ENCODE results near the gene ASB6. TPM values are rescaled to one million over a fixed set of nuclear protein-coding genes. Genes with fewer than 3 reads are reported as not detected.

The ASB6 gene, protein sequence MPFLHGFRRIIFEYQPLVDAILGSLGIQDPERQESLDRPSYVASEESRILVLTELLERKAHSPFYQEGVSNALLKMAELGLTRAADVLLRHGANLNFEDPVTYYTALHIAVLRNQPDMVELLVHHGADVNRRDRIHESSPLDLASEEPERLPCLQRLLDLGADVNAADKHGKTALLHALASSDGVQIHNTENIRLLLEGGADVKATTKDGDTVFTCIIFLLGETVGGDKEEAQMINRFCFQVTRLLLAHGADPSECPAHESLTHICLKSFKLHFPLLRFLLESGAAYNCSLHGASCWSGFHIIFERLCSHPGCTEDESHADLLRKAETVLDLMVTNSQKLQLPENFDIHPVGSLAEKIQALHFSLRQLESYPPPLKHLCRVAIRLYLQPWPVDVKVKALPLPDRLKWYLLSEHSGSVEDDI
- 6.6 TPM for total RNA-seq

DNA sequence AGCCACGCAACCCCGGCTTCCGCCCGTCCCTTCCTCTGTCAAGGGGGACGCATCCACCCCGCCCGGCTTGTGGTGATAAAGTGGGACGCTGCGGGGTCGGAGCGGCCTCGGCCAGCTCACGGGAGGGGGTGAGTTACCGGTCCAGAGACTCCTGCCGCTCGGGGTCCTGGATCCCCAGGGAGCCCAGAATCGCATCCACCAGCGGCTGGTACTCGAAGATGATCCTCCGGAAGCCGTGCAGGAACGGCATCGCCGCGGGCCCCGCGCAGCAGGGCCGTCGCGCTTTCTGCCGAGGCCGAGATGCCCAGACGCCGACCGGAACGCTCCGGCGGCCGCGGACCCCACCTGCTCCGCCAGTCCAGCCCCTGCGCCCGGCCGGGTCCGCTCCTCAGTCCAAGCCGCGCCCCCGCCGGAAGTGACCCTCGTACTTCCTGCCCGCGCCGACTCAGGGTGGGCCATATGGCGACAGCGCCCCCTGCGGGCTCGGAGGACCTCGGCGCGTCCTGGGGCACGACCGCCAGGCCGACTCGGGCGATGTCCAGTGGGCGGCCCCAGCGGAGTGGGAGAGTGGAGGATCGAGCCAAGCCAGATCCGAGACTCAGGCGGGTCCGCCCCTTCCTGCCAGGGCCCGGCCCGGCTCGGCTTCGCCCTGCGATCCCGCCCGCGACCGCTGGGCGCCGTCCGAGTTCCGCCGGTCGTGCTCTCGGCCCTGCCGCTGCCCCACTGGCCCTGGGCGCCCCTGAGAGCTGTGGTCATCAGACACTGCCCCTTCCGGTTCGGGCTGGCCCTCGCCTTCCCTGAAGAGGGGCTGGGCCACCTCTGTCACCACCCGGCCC lies at the start of gene ASB6:
TSS of gene ASB6 (minus strand) at position 402 of the 836 bp plus-strand sequence. CDS start at position 250, 152 bp downstream.
- ATAC-seq: peak; percentile 93

GRCh38 chr9:129688285-129689043 lies 46.5 kb upstream of the ASB6 start:
- ATAC-seq: no peak
- DNase-seq (ENCODE audit: low spot score): no peak

More for the DNA sequence above, at the start of gene ASB6:
- DNase-seq (ENCODE audit: low spot score): peak; percentile 99

GRCh38 chr9:129687391-129687790 lies 45.4 kb upstream of the ASB6 start:
- DNase-seq (ENCODE audit: low spot score) (no peak), ATAC-seq (no peak)

- ATAC-seq (no peak), DNase-seq (ENCODE audit: low spot score) (no peak)
Observed at GRCh38 chr9:129686736-129687135, 44.8 kb upstream of the ASB6 start.

DNA sequence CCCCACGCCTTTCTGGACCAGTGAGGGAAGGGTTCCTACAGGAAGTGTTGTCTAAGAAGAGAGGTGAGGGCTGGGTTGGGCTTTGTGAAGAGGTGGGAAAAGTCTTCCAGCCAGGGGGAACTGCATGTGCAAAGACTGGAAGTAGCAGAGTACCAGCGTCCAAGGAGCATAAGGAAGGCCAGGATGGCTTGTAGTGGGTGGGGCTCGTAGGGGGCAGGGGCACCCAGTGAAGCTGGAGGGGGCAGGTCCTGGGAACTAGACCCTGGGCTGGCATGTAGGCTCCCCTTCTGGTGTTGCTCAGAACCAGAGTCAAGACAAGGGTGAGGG lies 43.9 kb upstream of the ASB6 start:
- ATAC-seq: no peak
- DNase-seq (ENCODE audit: low spot score): no peak

GRCh38 chr9:129685220-129685932 lies 43.4 kb upstream of the ASB6 start:
- no peak for ATAC-seq
- DNase-seq (ENCODE audit: low spot score): no peak

GRCh38 chr9:129682381-129682780 lies 40.4 kb upstream of the ASB6 start:
- ATAC-seq: no peak
- no peak for DNase-seq (ENCODE audit: low spot score)

DNA sequence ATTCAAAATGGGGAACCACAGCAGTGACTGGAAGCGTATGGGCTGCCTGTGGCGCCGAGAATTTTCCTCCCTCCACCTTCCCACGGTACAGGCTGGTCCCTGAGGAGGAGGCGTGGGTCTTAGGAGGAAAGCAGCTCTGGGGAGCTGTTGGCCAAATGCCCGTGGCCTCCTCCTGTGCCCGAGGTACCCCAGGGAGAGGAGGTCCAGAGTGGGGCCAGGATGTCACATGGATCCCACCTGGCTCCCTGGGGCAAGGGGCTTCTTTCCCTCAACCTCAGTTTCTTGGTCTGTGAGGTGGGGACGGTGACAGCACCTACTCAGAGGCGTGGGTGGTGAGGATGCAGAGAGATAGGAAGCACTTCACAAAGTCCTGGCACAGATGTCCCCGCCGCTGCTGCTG lies 40.0 kb upstream of the ASB6 start:
- ATAC-seq (no peak), DNase-seq (ENCODE audit: low spot score) (no peak)

- no peak for ATAC-seq
Observed at GRCh38 chr9:129679537-129679936, 37.6 kb upstream of the ASB6 start.

DNA sequence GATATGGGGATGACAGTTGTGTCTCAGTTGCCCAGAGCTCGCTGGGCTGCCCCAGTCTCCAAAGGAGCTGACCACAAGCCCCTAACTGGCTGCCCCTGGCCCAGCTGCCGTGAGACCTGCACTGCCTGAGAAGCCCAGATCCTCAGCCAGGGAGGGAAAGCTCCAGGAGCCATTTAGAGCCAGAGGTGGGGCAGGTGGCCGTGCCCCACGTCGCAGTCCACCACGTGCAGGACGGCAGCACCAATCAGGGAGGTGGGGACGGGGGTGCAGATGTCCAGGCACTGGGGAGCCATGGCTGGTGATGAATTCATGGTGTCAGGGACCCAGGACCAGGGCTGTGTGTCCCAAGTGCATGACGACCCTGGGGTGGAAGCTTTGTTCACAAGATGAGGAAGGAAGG lies 36.9 kb upstream of the ASB6 start:
- ATAC-seq (no peak), DNase-seq (ENCODE audit: low spot score) (no peak)

More at GRCh38 chr9:129679537-129679936, 37.6 kb upstream of the ASB6 start:
- DNase-seq (ENCODE audit: low spot score): no peak

DNA sequence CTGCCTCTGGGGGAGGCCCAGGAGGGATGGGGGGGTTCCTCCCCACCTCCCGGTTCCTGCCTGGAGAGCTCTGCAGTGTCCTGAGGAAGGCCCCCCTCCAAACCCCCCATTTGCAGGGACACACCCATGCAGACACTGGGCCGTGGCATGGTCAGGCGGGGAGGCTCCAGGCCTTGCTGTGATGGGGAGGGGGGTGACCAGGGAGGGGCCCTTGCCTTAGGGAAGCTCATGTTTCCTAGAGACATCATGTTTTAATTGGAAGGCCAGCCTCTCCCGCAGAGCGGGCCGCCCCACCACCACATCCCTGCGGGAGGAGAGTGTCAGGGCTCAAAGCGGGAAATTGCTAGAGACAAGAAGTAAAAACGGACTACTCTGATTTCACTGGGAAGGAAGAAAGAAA lies 35.5 kb upstream of the ASB6 start:
- ATAC-seq (no peak), DNase-seq (ENCODE audit: low spot score) (no peak)

DNA sequence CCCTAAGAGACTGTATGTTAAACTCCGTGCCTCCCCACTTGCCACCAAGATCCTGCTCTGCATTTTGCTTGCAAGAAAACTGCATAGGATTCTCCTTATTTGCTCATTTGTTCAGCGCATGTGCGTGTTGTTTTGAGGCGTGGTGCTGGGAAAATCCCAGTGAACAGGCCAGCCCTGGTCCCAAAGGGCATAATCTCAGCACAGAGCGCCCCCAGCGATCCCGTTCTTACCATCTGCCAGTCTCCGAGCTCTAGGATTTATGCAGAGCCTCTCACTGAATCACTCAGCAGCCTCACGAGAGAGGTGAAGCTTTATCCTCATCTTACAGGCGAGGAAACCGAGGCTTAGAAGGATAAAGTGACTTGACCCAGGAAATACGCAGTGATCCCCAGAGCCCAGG lies 35.0 kb upstream of the ASB6 start:
- no peak for DNase-seq (ENCODE audit: low spot score)
- ATAC-seq: no peak

DNA sequence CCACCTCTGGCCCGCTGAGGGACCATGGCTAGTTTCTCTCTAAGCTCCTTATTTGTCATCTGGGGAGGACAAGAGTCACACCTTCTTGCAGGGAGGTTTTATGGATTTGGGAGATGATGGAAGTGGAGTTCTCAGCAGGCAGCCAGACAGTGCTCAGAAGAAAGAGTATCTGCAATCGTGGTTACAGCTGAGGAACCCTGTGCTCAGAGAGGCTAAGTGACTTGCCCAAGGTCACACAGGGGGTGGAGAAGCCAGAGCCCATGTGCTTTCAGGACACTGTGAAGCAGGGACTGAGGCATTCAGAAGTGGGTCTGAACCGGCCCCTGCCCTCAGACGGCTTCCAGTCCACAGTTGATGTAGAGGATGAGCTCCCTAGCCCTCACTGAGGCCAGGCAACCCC lies 34.3 kb upstream of the ASB6 start:
- ATAC-seq: no peak

DNA sequence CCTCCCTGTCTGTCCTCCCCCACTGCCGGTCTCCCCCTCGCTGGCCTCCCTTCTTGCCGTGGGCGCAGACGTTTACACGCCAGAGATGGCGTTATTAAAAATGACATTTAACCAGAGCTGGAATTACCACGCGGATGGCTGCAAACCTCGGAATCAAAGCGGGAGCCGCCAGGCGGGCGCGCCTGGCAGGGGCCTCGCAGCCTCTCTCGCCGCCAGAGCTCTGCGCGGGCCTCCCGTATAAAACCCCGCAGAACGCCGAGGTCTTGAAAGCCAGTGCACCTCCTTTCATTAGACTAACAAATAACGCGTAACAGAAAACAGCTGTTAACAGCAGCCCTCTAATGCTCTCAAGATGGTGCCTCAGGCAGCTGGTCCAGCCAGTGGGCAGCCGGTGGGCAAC lies 33.7 kb upstream of the ASB6 start:
- DNase-seq (ENCODE audit: low spot score): no peak
- no peak for ATAC-seq

More for the DNA sequence above, 34.3 kb upstream of the ASB6 start:
- no peak for DNase-seq (ENCODE audit: low spot score)

DNA sequence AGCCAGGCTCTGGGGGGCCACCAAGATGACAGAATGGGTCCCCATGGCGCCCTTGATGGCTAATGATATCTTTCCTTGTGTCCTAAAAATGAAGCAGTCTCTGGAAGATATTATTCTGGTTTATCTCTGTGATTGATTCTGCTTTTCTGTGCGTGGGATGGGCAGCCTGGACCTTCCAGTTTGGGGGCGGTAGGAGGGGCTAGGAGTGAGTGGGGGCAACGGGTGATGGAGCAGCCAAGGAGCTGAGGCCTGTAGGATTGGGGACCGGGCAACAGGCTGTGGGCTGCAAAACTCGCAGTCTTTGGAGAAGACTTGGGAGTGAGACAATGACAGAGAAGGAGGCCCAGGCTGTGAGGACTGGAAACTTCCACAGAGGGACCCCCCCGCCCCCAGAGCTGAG lies 32.3 kb upstream of the ASB6 start:
- ATAC-seq (no peak), DNase-seq (ENCODE audit: low spot score) (no peak)

DNA sequence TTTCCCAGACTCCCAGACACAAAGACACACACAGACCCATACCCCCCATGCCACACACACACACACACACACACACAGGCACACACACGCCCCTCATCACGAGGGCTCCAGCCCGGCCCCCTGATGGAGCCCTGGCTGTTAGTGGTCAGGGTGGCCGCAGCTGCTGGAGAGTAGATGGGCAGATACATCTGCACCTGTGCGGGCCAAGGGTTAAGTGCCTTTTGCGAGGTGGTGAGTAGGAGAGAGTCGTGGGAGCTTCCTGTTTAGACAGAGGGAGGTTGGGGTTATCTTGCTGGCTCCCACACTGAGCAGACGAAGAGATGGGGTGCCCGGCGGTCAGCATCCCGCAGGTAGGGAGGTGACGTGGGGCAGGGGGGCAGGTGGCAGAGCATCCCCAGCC lies 31.7 kb upstream of the ASB6 start:
- no peak for DNase-seq (ENCODE audit: low spot score)
- ATAC-seq: no peak

GRCh38 chr9:129672702-129673101 lies 30.8 kb upstream of the ASB6 start:
- ATAC-seq: no peak

DNA sequence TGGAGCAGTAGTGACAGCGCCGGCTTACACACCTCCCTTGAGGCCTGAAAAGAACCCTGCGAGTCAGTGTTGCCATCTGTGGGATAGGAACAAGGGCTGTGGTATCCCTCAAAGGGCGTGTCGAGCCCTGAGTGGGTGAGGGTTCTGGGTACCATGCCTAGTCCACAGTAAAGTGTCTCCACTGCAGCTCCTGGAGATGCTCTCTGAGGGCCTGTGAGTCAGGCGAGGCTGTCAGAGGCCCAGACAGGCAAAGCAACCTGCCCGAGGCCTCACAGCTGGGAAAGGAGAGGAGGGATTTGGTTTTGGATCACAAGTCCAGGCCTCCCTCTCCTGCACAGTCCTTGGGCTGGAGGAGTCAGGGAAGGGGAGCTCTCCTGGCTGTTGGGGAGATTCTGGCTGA lies 29.6 kb upstream of the ASB6 start:
- ATAC-seq: no peak
- DNase-seq (ENCODE audit: low spot score): no peak

More at GRCh38 chr9:129672702-129673101, 30.8 kb upstream of the ASB6 start:
- DNase-seq (ENCODE audit: low spot score): no peak

- no peak for DNase-seq (ENCODE audit: low spot score)
- ATAC-seq: no peak
Observed at GRCh38 chr9:129671065-129671464, 29.1 kb upstream of the ASB6 start.

DNA sequence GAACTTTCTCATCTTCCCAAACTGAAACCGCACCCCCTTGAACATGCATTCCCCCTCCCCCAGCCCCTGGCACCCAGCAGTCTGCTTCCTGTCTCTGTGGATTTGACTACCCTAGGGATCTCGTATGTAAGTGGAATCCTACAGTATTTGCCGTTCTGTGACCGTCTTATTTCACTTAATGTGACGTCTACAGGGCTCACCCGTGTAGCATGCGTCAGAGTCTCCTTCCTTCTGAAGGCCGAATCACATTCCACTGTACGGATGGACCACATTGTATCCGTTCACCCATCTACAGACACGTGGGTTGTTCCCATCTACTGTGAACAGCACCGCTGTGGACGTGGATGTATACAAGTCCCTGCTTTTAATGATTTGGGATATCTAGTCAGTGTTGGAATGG lies 28.0 kb upstream of the ASB6 start:
- no peak for ATAC-seq
- no peak for DNase-seq (ENCODE audit: low spot score)
